HG03342 (cell line): ENCODE data around the gene PHLPP1.
"Not testable (repeated sequence)": the region's sequence is repeated elsewhere in the genome, so short reads cannot be mapped to it uniquely, and the experiment has no call there.

Source experiments
- ATAC-seq: cut with Tn5 transposase; IDR thresholded peaks from one replicate; pipeline ENCODE4 v1.9.1; 2021; ENCODE audit warnings: mild to moderate bottlenecking, moderate library complexity; ENCODE audit not compliant: unreplicated experiment

The PHLPP1 gene

DNA sequence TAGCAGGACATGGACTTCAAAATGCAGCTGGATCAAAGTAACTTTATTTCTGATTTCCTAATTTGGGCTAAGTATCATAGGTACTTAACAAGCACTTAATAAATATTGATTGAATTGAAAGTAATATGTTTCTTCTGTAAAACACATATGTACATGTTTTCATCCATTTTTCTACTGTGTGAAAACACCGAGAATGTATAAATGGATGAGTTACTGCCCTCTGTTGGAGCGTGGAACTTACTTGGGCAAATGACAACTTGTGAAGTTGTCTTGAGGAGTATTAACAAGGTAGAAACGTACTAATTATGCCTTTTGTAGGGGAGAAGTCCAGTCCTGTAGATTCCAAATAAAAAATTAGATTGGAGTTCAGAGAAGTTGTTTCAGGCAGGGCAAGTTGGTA, 87.2 kb downstream of the PHLPP1 start:
- no peak for ATAC-seq

DNA sequence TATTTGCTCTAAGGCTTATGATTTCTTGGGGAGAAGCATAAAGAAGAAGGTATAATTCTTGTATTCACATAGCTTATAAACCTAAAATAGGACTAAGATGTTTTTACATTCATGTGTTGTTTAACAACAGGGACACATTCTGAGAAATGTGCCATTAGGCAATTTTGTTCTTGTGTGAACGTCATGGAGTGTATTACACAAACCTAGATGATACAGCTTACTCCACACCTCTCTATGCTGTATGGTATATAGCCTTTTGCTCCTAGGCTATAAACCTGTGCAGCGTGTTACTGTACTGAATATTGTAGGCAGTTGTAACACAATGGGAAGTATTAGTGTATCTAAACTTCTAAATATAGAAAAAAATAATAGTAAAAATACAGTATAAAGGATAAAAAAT, 92.1 kb downstream of the PHLPP1 start:
- no peak for ATAC-seq

- ATAC-seq: no peak
These were observed 92.8 kb downstream of the PHLPP1 start for GRCh38 chr18:62808123-62808522.

GRCh38 chr18:62809445-62809844, 94.1 kb downstream of the PHLPP1 start:
- not testable (repeated sequence) for ATAC-seq

- no peak for ATAC-seq
These were observed 94.6 kb downstream of the PHLPP1 start for GRCh38 chr18:62809900-62810299.

GRCh38 chr18:62810682-62811081, 95.3 kb downstream of the PHLPP1 start:
- ATAC-seq: no peak

GRCh38 chr18:62811674-62812073, 96.3 kb downstream of the PHLPP1 start:
- no peak for ATAC-seq

- no peak for ATAC-seq
These were observed 96.9 kb downstream of the PHLPP1 start for GRCh38 chr18:62812242-62812641.

- ATAC-seq: no peak
These were observed 97.5 kb downstream of the PHLPP1 start for GRCh38 chr18:62812876-62813275.

DNA sequence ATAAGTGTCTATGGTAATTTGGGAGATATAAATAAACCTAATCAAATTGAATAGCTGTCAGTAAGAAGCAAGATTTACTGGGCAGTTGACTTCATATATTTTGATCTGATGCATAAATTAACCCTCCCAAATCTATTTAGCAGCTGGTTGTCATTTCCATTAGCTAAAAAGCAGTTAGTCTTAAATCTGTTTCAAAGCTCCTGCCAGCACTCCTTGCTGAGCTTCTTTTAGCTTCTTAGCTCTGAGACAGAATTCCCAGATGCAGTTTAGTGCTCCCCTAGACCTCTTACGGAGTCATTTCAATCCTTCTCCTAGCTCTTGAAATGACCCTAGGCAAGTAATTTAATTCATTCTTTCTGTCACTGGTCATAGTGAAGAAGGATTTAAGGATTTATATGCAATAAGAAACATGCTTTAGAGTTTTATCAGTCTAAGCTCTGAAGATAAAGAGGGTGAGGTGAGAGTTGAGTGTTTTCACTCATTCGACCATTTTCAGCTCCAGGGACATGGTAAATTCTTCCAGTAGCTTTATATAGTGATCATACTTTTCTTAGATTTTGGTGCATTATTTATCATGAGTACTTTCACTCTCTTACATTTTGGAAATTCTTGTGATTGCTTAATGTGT, 98.9 kb downstream of the PHLPP1 start:
- ATAC-seq: no peak

- ATAC-seq: no peak
These were observed 110.0 kb downstream of the PHLPP1 start for GRCh38 chr18:62825382-62825781.

DNA sequence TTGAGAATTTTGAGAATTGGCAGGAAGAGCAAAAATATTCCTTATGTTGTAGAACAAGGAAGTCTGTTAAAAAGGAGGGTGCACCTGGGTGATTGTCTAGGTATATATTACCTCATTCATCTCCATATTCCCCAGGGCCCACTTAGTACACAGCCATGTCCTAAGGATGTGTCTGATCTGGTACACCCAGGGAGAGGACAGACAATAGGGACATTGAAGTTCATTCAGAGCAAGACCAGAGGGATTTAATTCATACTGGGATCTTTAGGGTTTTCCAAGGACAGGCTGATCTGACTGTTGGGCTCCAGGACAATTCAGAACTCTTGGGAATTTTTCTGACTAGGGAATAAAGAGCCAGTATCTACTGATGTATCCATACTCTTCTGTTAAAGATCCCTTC, 112.1 kb downstream of the PHLPP1 start:
- ATAC-seq: no peak

DNA sequence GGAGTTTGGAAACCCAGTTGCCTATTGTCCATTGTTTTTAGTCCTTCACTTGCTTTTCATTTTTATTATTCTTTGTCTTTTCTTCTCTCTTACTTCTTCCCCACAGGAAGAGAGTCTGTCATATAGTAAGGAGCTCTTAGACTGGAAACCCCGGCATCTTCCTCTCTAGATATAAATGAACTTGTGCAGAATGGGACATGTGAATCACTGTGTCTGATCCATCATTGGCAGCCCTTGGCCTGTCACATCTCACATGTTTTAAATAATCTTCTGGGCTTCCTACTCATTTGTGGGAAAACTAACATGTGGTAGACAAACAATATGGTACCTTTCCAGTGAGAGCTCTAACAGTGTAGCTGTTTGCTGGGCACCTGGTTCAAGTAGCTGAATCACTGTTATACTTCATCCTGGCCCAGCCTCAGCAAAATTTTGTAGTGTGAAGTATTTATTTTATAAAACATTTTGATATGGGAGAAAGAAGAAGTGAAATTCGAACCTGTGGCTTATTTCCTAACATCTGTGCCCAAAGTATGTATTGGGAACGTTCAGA, 112.8 kb downstream of the PHLPP1 start:
- ATAC-seq: no peak

- ATAC-seq: no peak
These were observed 113.5 kb downstream of the PHLPP1 start for GRCh38 chr18:62828852-62829251.

- no peak for ATAC-seq
These were observed 114.6 kb downstream of the PHLPP1 start for GRCh38 chr18:62829936-62830335.

DNA sequence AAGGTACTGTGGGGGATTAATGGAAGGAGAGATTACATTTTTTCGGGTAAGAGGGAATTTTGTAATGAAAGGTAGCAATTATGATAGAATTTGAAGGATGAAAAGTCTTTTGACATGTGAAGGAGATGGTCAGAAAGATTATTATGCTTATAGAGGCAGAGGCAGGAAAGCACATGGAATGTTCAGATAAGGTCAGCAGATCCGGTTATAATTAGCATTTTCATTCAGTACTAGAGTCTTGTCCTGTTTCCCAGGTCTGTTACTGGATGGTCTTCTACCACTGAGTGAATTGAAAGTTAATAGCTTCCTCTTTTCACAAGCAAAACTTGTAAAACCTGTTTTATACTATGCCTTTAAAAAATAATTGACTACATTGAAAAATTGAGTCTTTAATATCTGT, 116.9 kb downstream of the PHLPP1 start:
- ATAC-seq: no peak

GRCh38 chr18:62833494-62833893, 118.2 kb downstream of the PHLPP1 start:
- no peak for ATAC-seq

DNA sequence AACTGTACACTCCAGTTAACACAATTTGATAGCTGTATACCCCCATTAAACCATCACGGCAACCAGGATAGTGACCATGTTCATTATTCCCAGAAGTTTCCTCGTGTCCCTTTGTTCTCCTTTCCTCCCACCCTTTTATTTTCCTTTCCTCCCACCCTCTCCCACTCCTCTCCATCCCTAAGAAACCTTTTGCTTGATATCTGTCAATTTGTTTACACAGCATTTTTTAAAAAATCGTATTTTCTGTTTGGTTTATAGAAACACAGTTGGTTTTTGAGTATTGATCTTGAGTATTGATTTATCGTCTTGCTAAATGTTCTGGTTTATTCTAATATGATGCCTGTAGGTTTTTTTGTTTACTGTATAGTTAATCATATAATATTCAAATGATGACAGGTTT, 119.4 kb downstream of the PHLPP1 start:
- ATAC-seq: no peak

DNA sequence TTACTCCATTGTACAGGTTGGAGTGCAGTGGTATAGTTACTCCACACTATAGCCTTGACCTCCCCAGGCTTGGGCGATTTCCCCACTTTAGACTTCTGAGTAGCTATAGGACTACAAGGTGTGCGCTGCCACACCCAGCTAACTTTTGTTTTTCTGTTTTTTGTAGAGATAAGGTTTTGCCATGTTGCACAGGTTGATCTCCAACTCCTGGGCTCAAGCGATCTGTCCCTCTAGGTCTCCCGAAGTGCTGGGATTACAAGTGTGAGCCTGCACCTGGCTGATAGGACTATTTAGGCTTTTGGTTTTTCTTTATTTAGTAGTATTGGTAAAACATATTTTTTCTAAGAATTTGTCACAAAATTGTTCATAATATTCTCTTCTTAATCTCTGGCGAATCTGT, 121.7 kb downstream of the PHLPP1 start:
- ATAC-seq: no peak

GRCh38 chr18:62838475-62839098, 123.2 kb downstream of the PHLPP1 start:
- peak; percentile 84 for ATAC-seq

GRCh38 chr18:62839874-62840713, 124.8 kb downstream of the PHLPP1 start:
- ATAC-seq: no peak

DNA sequence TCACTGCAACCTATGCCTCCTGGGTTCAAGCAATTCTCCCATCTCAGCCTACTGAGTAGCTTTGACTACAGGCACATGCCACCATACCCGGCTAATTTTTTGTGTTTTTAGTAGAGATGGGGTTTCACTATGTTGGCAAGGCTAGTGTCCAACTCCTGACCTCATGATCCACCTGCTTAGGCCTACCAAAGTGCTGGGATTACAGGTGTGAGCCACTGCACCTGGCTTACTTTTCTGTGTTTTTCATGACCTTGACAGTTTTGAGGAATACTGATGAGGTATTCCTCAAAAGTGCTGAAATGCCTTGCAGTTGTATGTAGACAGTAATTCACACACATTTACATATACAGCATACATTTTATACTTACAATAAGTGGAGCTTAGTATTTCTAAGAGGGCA, 126.1 kb downstream of the PHLPP1 start:
- no peak for ATAC-seq
